ENCODE data around the gene EXOSC6.

EXOSC6 gene

DNA sequence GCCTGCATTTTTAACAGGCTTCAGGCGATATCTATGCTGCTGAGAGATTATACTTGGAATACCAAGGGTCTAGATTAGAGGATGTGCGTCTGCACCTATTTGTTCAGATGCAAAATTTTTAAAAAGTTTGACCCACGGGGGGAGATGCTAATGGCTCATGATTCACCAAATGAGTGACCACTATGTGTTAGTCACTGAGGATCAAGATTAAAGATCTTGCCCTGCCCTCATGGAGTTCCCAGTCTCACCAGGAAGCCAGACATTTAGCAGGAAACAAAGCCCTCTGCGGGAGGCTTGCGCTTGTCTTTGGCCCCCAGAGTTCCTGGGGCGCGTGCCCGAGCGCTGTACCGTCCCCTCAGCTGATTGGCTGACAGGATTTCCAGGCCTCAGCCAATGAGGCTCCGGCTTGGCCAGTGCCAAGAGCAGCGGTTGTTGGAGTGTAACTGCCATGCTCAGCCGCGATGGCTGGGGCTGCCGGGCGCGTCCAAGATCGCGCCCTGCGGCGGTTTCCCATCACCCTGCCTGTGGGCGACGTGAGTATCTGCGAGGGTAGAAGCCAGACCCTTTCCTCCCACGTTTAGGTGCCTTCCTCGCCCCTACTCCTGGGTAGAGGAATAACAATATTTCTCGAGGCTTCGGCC lies 42.8 kb upstream of the EXOSC6 start:
- TF ChIP-seq POLR2AphosphoS5 (IDR thresholded peaks at IDR 0.05; ENCODE audit: low read depth, low read length) (no peak), SIN3A (IDR thresholded peaks at IDR 0.05; ENCODE audit: borderline replicate concordance, insufficient read depth, low read length) (no peak)
- TF ChIP-seq, protein P1, sequence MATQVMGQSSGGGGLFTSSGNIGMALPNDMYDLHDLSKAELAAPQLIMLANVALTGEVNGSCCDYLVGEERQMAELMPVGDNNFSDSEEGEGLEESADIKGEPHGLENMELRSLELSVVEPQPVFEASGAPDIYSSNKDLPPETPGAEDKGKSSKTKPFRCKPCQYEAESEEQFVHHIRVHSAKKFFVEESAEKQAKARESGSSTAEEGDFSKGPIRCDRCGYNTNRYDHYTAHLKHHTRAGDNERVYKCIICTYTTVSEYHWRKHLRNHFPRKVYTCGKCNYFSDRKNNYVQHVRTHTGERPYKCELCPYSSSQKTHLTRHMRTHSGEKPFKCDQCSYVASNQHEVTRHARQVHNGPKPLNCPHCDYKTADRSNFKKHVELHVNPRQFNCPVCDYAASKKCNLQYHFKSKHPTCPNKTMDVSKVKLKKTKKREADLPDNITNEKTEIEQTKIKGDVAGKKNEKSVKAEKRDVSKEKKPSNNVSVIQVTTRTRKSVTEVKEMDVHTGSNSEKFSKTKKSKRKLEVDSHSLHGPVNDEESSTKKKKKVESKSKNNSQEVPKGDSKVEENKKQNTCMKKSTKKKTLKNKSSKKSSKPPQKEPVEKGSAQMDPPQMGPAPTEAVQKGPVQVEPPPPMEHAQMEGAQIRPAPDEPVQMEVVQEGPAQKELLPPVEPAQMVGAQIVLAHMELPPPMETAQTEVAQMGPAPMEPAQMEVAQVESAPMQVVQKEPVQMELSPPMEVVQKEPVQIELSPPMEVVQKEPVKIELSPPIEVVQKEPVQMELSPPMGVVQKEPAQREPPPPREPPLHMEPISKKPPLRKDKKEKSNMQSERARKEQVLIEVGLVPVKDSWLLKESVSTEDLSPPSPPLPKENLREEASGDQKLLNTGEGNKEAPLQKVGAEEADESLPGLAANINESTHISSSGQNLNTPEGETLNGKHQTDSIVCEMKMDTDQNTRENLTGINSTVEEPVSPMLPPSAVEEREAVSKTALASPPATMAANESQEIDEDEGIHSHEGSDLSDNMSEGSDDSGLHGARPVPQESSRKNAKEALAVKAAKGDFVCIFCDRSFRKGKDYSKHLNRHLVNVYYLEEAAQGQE (IDR thresholded peaks at IDR 0.05; ENCODE audit: insufficient read depth in 1 of 2, low read depth in 2 of 2, low read length in 2 of 2) = no peak

DNA sequence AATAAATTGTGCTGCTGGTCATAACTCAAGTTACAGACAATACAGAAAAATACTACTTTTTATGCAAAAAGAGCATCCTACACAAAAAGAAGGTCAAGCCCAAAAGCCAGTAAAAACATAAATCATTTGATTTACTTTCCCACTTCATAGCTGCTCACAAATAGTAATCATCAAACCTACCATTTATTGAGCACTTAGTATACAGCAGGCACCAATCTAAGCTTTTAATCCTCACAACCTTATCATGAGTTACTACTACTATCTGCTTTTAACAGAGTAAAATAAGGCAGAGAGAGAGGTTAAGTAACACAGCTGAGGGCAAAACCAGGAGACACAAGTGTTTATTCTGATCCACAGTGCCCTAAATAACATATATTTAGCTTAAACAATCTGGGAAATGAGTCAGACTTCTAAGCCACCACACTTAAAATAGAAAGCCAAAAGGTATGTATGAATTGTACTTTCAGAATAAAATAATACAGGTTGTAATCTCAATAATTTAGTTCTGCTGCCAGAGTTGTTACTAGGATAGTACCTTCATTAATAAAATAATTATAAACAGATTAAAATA lies 39.3 kb upstream of the EXOSC6 start:
- TF ChIP-seq TAF1 (IDR thresholded peaks at IDR 0.05; ENCODE audit: borderline replicate concordance, insufficient read depth, low read length) (no peak), SIN3A (IDR thresholded peaks at IDR 0.05; ENCODE audit: borderline replicate concordance, insufficient read depth, low read length) (no peak), FOXP2 (optimal IDR thresholded peaks at IDR 0.05; ENCODE audit: borderline replicate concordance, extremely low read depth, extremely low read length, insufficient read depth) (no peak), POLR2AphosphoS5 (IDR thresholded peaks at IDR 0.05; ENCODE audit: low read depth, low read length) (no peak)
- TF ChIP-seq, protein P1 (IDR thresholded peaks at IDR 0.05; ENCODE audit: insufficient read depth in 1 of 2, low read depth in 2 of 2, low read length in 2 of 2) = no peak

DNA sequence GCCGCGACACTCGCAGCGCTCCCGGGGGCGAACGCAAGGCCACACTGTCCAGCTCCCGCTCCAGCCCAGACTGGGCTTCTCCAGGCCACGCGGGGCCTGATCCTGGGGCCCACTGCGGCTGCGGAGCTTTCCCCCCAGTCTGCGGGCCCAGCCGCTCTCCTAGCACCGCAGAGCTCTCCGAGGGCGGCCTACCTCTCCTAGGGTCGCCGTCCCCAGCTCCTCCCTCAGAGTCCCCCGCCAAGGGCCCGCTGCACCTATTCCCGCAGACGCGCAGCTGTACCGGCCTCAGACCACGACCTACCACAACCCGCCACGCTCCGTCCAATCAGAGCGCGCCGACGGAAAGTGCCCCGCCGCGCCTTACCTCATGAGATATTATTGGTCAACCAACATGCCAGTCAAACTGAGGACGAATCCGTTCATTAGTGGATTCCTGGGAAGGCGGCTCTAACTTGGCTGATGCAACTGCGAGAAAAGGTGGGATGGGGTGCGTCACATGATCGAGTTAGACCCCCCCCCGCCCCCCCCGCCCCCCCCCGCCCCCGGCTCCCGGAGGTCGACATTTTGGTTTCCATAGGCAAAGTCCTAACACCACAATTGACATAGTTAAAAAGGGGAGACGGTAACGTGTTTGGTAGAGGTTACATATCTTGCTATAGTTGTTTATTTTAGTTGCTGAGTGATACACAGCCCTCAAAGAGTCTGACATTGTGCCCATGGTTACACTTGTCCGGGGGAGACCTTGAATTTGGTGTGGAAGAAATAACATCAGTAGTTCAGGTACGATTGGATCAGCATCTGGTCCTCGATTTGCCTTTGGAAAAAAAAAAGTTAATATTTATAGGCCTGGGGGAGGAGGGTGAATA lies 37.7 kb upstream of the EXOSC6 start, which contains the start of gene AARS1:
Gene AARS1 (minus strand): TSS at position 278 of the 866 bp plus-strand sequence. CDS start 6,743 bp downstream, outside the sequence.
- TF ChIP-seq TAF1 (IDR thresholded peaks at IDR 0.05; ENCODE audit: borderline replicate concordance, insufficient read depth, low read length) (peak; percentile 95), SIN3A (IDR thresholded peaks at IDR 0.05; ENCODE audit: borderline replicate concordance, insufficient read depth, low read length) (peak; percentile 75; the same call in 1 of the 2 replicates), FOXP2 (optimal IDR thresholded peaks at IDR 0.05; ENCODE audit: borderline replicate concordance, extremely low read depth, extremely low read length, insufficient read depth) (peak; percentile 61), POLR2AphosphoS5 (IDR thresholded peaks at IDR 0.05; ENCODE audit: low read depth, low read length) (peak; percentile 91)
- TF ChIP-seq, protein P1 (IDR thresholded peaks at IDR 0.05; ENCODE audit: insufficient read depth in 1 of 2, low read depth in 2 of 2, low read length in 2 of 2) = no peak

DNA sequence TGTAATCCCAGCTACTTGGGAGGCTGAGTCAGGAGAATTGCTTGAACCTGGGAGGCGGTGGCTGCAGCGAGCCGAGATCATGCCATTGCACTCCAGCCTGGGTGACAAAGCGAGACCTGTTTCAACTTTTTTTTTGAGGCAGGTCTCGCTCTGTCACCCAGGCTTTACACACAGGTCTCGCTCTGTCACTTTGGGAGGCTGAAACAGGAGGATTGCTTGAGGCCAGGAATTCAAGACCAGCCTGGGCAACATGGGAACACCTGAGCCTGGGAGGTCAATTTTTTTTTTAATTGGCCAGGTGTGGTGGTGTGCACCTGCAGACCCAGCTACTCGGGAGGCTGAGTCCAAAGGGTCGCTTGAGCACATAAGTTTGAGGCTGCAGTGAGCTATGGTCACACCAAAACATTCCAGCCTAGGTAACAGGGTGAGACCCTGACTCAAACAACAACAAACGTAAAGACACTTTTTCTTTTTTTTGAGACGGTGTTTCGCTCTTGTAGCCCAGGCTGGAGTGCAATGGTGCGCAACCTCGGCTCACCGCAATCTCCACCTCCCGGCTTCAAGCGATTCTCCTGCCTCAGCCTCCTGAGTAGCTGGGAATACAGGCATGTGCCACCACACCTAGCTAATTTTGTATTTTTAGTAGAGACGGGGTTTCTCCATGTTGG lies 35.7 kb upstream of the EXOSC6 start:
- TF ChIP-seq POLR2AphosphoS5 (IDR thresholded peaks at IDR 0.05; ENCODE audit: low read depth, low read length) = peak; percentile 15; the same call in 1 of the 2 replicates

DNA sequence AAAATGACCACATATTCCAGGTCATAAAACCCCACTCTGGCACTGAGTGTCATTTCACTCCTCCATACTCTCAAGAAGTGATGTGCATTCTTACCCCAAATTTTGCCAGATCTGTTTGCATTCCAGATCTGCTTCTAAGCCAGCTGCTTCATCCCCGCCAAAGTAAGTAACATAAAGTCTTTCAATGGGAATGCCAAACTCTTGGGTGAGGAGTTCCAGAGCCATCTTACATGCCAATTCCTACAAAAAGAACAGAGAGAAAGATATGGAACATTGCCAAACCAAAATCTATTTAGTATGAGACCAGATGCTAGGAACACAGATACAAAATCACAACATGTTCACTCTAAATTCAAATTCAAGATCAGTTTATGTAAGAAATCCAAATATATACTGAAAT lies 24.7 kb upstream of the EXOSC6 start:
- TF ChIP-seq SIN3A (IDR thresholded peaks at IDR 0.05; ENCODE audit: borderline replicate concordance, insufficient read depth, low read length) (no peak), POLR2AphosphoS5 (IDR thresholded peaks at IDR 0.05; ENCODE audit: low read depth, low read length) (no peak), FOXP2 (optimal IDR thresholded peaks at IDR 0.05; ENCODE audit: borderline replicate concordance, extremely low read depth, extremely low read length, insufficient read depth) (no peak), TAF1 (IDR thresholded peaks at IDR 0.05; ENCODE audit: borderline replicate concordance, insufficient read depth, low read length) (no peak)
- TF ChIP-seq, protein P1 (IDR thresholded peaks at IDR 0.05; ENCODE audit: insufficient read depth in 1 of 2, low read depth in 2 of 2, low read length in 2 of 2) = no peak
